ENCODE data around the gene RAVER1. TPM values are rescaled to one million over a fixed set of nuclear protein-coding genes. Genes with fewer than 3 reads are reported as not detected.
A peak's percentile ranks its signal among the peaks of the same experiment; 100 is the strongest.
"Not testable (repeated sequence)": the region's sequence is repeated elsewhere in the genome, so short reads cannot be mapped to it uniquely, and the experiment has no call there.

Gene RAVER1
- total RNA-seq, 1 donor from 2014 or later: 3.7 TPM

- Histone ChIP-seq H3K4me3 (ENCODE audit: low read length in 3 of 3) (no peak overlapping the region), H3K27ac (ENCODE audit: low read depth, low read length) (no peak overlapping the region), H3K27me3 (ENCODE audit: control insufficient read depth in 3 of 3, insufficient read depth in 3 of 3, low read length in 3 of 3) (no peaks in the 10 kb centered on the region), H3K9me3 (ENCODE audit: control insufficient read depth in 3 of 3, low read length in 3 of 3) (no peaks in the 10 kb centered on the region), H3K4me1 (ENCODE audit: control insufficient read depth in 3 of 3, insufficient read depth in 3 of 3, low read length in 3 of 3) (no peaks in the 10 kb centered on the region), H3K36me3 (ENCODE audit: control insufficient read depth in 3 of 3, insufficient read depth in 3 of 3, low read length in 3 of 3) (peaks cover 7 to 10% (median 8%) of the 10 kb centered on the region in 3 donors), H3K9ac (ENCODE audit: low read depth in 1 of 3, low read length in 3 of 3) (no peak overlapping the region)
These were observed 13.2 kb upstream of the RAVER1 start for GRCh38 chr19:10346509-10346908.

- no peaks in the 10 kb centered on the region for H3K9me3 ChIP-seq (ENCODE audit: control insufficient read depth in 3 of 3, low read length in 3 of 3)
- no peaks in the 10 kb centered on the region for H3K4me1 ChIP-seq (ENCODE audit: control insufficient read depth in 3 of 3, insufficient read depth in 3 of 3, low read length in 3 of 3)
- H3K36me3 ChIP-seq (ENCODE audit: control insufficient read depth in 3 of 3, insufficient read depth in 3 of 3, low read length in 3 of 3): peaks cover 0 to 2% (median 0%) of the 10 kb centered on the region in 3 donors
- H3K9ac ChIP-seq (ENCODE audit: low read depth in 1 of 3, low read length in 3 of 3): no peak overlapping the region
- H3K4me3 ChIP-seq (ENCODE audit: low read length in 3 of 3): no peak overlapping the region
- no peak overlapping the region for H3K27ac ChIP-seq (ENCODE audit: low read depth, low read length)
- no peaks in the 10 kb centered on the region for H3K27me3 ChIP-seq (ENCODE audit: control insufficient read depth in 3 of 3, insufficient read depth in 3 of 3, low read length in 3 of 3)
These were observed 11.5 kb upstream of the RAVER1 start for GRCh38 chr19:10344780-10345179.

- H3K4me1 ChIP-seq (ENCODE audit: control insufficient read depth in 3 of 3, insufficient read depth in 3 of 3, low read length in 3 of 3): no peaks in the 10 kb centered on the region
- H3K9me3 ChIP-seq (ENCODE audit: control insufficient read depth in 3 of 3, low read length in 3 of 3): no peaks in the 10 kb centered on the region
- H3K9ac ChIP-seq (ENCODE audit: low read depth in 1 of 3, low read length in 3 of 3): no peak overlapping the region
- H3K4me3 ChIP-seq (ENCODE audit: low read length in 3 of 3): no peak overlapping the region
- no peaks in the 10 kb centered on the region for H3K27me3 ChIP-seq (ENCODE audit: control insufficient read depth in 3 of 3, insufficient read depth in 3 of 3, low read length in 3 of 3)
- H3K27ac ChIP-seq (ENCODE audit: low read depth, low read length): no peak overlapping the region
- H3K36me3 ChIP-seq (ENCODE audit: control insufficient read depth in 3 of 3, insufficient read depth in 3 of 3, low read length in 3 of 3): no peaks in the 10 kb centered on the region
These were observed 10.2 kb upstream of the RAVER1 start for GRCh38 chr19:10343495-10343894.

- no peaks in the 10 kb centered on the region for H3K9me3 ChIP-seq (ENCODE audit: control insufficient read depth in 3 of 3, low read length in 3 of 3)
- H3K36me3 ChIP-seq (ENCODE audit: control insufficient read depth in 3 of 3, insufficient read depth in 3 of 3, low read length in 3 of 3): no peaks in the 10 kb centered on the region
- no peak overlapping the region for H3K27ac ChIP-seq (ENCODE audit: low read depth, low read length)
- peaks cover 0 to 2% (median 0%) of the 10 kb centered on the region in 3 donors for H3K4me1 ChIP-seq (ENCODE audit: control insufficient read depth in 3 of 3, insufficient read depth in 3 of 3, low read length in 3 of 3)
- H3K27me3 ChIP-seq (ENCODE audit: control insufficient read depth in 3 of 3, insufficient read depth in 3 of 3, low read length in 3 of 3): no peaks in the 10 kb centered on the region
- H3K4me3 ChIP-seq (ENCODE audit: low read length in 3 of 3): no peak overlapping the region
- H3K9ac ChIP-seq (ENCODE audit: low read depth in 1 of 3, low read length in 3 of 3): no peak overlapping the region
These were observed 6.6 kb upstream of the RAVER1 start for GRCh38 chr19:10339977-10340376.

GRCh38 chr19:10339380-10339960 is 6.1 kb upstream of the RAVER1 start, which contains the start of gene ICAM3:
Gene ICAM3, minus strand, starts transcription at chr19:10339624. Its CDS starts 10 bp downstream, at chr19:10339614.
- H3K4me3 ChIP-seq (ENCODE audit: low read length in 3 of 3): peak within 1 kb of the TSS in 1 of 3 donors; percentile 14
- peaks cover 2 to 7% (median 3%) of the 10 kb centered on the region in 3 donors for H3K4me1 ChIP-seq (ENCODE audit: control insufficient read depth in 3 of 3, insufficient read depth in 3 of 3, low read length in 3 of 3)
- H3K27me3 ChIP-seq (ENCODE audit: control insufficient read depth in 3 of 3, insufficient read depth in 3 of 3, low read length in 3 of 3): no peaks in the 10 kb centered on the region
- no peaks in the 10 kb centered on the region for H3K36me3 ChIP-seq (ENCODE audit: control insufficient read depth in 3 of 3, insufficient read depth in 3 of 3, low read length in 3 of 3)
- H3K9me3 ChIP-seq (ENCODE audit: control insufficient read depth in 3 of 3, low read length in 3 of 3): no peaks in the 10 kb centered on the region
- no peak within 1 kb of the TSS for H3K27ac ChIP-seq (ENCODE audit: low read depth, low read length)
- no peak within 1 kb of the TSS for H3K9ac ChIP-seq (ENCODE audit: low read depth in 1 of 3, low read length in 3 of 3)

- peaks cover 7 to 12% (median 8%) of the 10 kb centered on the region in 3 donors for H3K4me1 ChIP-seq (ENCODE audit: control insufficient read depth in 3 of 3, insufficient read depth in 3 of 3, low read length in 3 of 3)
- no peaks in the 10 kb centered on the region for H3K9me3 ChIP-seq (ENCODE audit: control insufficient read depth in 3 of 3, low read length in 3 of 3)
- H3K9ac ChIP-seq (ENCODE audit: low read depth in 1 of 3, low read length in 3 of 3): no peak overlapping the region
- H3K36me3 ChIP-seq (ENCODE audit: control insufficient read depth in 3 of 3, insufficient read depth in 3 of 3, low read length in 3 of 3): no peaks in the 10 kb centered on the region
- H3K4me3 ChIP-seq (ENCODE audit: low read length in 3 of 3): peak overlapping the region in 1 of 3 donors; percentile 14
- no peak overlapping the region for H3K27ac ChIP-seq (ENCODE audit: low read depth, low read length)
- no peaks in the 10 kb centered on the region for H3K27me3 ChIP-seq (ENCODE audit: control insufficient read depth in 3 of 3, insufficient read depth in 3 of 3, low read length in 3 of 3)
These were observed 5.6 kb upstream of the RAVER1 start for GRCh38 chr19:10338940-10339339.

GRCh38 chr19:10336725-10337124 is 3.4 kb upstream of the RAVER1 start:
- not testable (repeated sequence) for H3K4me3 ChIP-seq (ENCODE audit: low read length in 3 of 3); H3K27ac ChIP-seq (ENCODE audit: low read depth, low read length); H3K36me3 ChIP-seq (ENCODE audit: control insufficient read depth in 3 of 3, insufficient read depth in 3 of 3, low read length in 3 of 3); H3K9me3 ChIP-seq (ENCODE audit: control insufficient read depth in 3 of 3, low read length in 3 of 3); H3K27me3 ChIP-seq (ENCODE audit: control insufficient read depth in 3 of 3, insufficient read depth in 3 of 3, low read length in 3 of 3); H3K9ac ChIP-seq (ENCODE audit: low read depth in 1 of 3, low read length in 3 of 3)
- H3K4me1 ChIP-seq (ENCODE audit: control insufficient read depth in 3 of 3, insufficient read depth in 3 of 3, low read length in 3 of 3): peaks cover 21 to 32% (median 23%) of the 10 kb centered on the region in 3 donors

GRCh38 chr19:10335352-10335985 is 2.1 kb upstream of the RAVER1 start:
- peak overlapping the region in 1 of 3 donors; percentile 87 for H3K9ac ChIP-seq (ENCODE audit: low read depth in 1 of 3, low read length in 3 of 3)
- no peaks in the 10 kb centered on the region for H3K27me3 ChIP-seq (ENCODE audit: control insufficient read depth in 3 of 3, insufficient read depth in 3 of 3, low read length in 3 of 3)
- H3K4me3 ChIP-seq (ENCODE audit: low read length in 3 of 3): peak overlapping the region in 2 of 3 donors; percentile 92 to 96
- no peak overlapping the region for H3K27ac ChIP-seq (ENCODE audit: low read depth, low read length)
- H3K36me3 ChIP-seq (ENCODE audit: control insufficient read depth in 3 of 3, insufficient read depth in 3 of 3, low read length in 3 of 3): peaks cover 0 to 1% (median under 1%) of the 10 kb centered on the region in 3 donors
- H3K4me1 ChIP-seq (ENCODE audit: control insufficient read depth in 3 of 3, insufficient read depth in 3 of 3, low read length in 3 of 3): peaks cover 21 to 34% (median 24%) of the 10 kb centered on the region in 3 donors
- H3K9me3 ChIP-seq (ENCODE audit: control insufficient read depth in 3 of 3, low read length in 3 of 3): no peaks in the 10 kb centered on the region

- H3K36me3 ChIP-seq (ENCODE audit: control insufficient read depth in 3 of 3, insufficient read depth in 3 of 3, low read length in 3 of 3): peaks cover 3 to 6% (median 6%) of the 10 kb centered on the region in 3 donors
- peak overlapping the region; percentile 70 to 96 (median 92) for H3K4me3 ChIP-seq (ENCODE audit: low read length in 3 of 3)
- H3K9ac ChIP-seq (ENCODE audit: low read depth in 1 of 3, low read length in 3 of 3): peak overlapping the region; percentile 63 to 87 (median 68)
- peak overlapping the region; percentile 62 for H3K27ac ChIP-seq (ENCODE audit: low read depth, low read length)
- no peaks in the 10 kb centered on the region for H3K27me3 ChIP-seq (ENCODE audit: control insufficient read depth in 3 of 3, insufficient read depth in 3 of 3, low read length in 3 of 3)
- no peaks in the 10 kb centered on the region for H3K9me3 ChIP-seq (ENCODE audit: control insufficient read depth in 3 of 3, low read length in 3 of 3)
- H3K4me1 ChIP-seq (ENCODE audit: control insufficient read depth in 3 of 3, insufficient read depth in 3 of 3, low read length in 3 of 3): peaks cover 21 to 34% (median 24%) of the 10 kb centered on the region in 3 donors
These were observed 1.4 kb upstream of the RAVER1 start for GRCh38 chr19:10334588-10335351.

All from skeletal muscle tissue (tissue), 4 donors.